IMR-90 (cell line): ENCODE measurements around the gene NFIA. TPM values are rescaled to one million over a fixed set of nuclear protein-coding genes. Genes with fewer than 3 reads are reported as not detected.

Source experiments
- ATAC-seq: fragments of 200-7000 bp; cut with Tn5 transposase; 2 replicates; pipeline ENCODE4 v1.9.1; 2020; ENCODE audit warnings: low read depth, mild to moderate bottlenecking, moderate library complexity
- BruUV-seq: library from RNA; stranded (reverse); fragments of 400-500 nt; replicated peaks from 2 replicates; lab custom pipeline; 2021; lab: Mats Ljungman, UMichigan
- CTCF ChIA-PET: fragments of 300-600 bp; formaldehyde crosslinking; extraction: SDS; loops from one replicate; lab custom pipeline; 2021; ENCODE audit warnings: antibody characterized with exemption; lab: Yijun Ruan, JAX
- POLR2A ChIA-PET: fragments of 300-600 bp; sonication (Branson Sonifier 250); formaldehyde crosslinking; loops from one replicate; lab custom pipeline; 2022; ENCODE audit warnings: antibody characterized with exemption; ENCODE audit not compliant: unreplicated experiment; lab: Charles Lee
- DNase-seq: peaks from one replicate; pipeline ENCODE4 v3.0.0; 2013
- H2AFZ ChIP-seq: replicated peaks from 2 replicates; pipeline ENCODE3; 2013; ENCODE audit warnings: low read length, mild to moderate bottlenecking; ENCODE audit not compliant: poor library complexity
- H2AK5ac ChIP-seq: 2 replicates; pipeline ENCODE4 v1.6.1; 2013; ENCODE audit warnings: low read depth, low read length, inconsistent platforms
- H2AK9ac ChIP-seq: replicated peaks from 2 replicates; pipeline ENCODE3; 2013; ENCODE audit warnings: mild to moderate bottlenecking, low read depth, low read length, moderate library complexity; ENCODE audit not compliant: poor library complexity
- H2BK120ac ChIP-seq: 2 replicates; pipeline ENCODE4 v1.6.1; 2013; ENCODE audit warnings: low read depth, low read length, inconsistent platforms
- H2BK15ac ChIP-seq: 3 replicates; pipeline ENCODE4 v1.6.1; 2013; ENCODE audit warnings: low read depth, low read length, inconsistent platforms
- H2BK20ac ChIP-seq: 2 replicates; pipeline ENCODE4 v1.6.1; 2013; ENCODE audit warnings: low read depth, mild to moderate bottlenecking, inconsistent platforms, low read length, moderate library complexity
- H2BK5ac ChIP-seq: 2 replicates; pipeline ENCODE4 v1.6.1; 2013; ENCODE audit warnings: mild to moderate bottlenecking, low read depth, low read length, inconsistent platforms; ENCODE audit not compliant: poor library complexity, severe bottlenecking
- H3K14ac ChIP-seq: replicated peaks from 2 replicates; pipeline ENCODE4 v1.6.1; 2013; ENCODE audit warnings: low read depth, low read length, inconsistent platforms
- H3K18ac ChIP-seq: 2 replicates; pipeline ENCODE4 v1.6.1; 2013; ENCODE audit warnings: low read depth, low read length, control low read depth
- H3K23ac ChIP-seq: 2 replicates; pipeline ENCODE4 v1.6.1; 2013; ENCODE audit warnings: low read depth, low read length, inconsistent platforms
- H3K27ac ChIP-seq: 2 replicates; pipeline ENCODE4 v1.5.1; 2013; ENCODE audit warnings: mild to moderate bottlenecking, control low read depth, low read length; ENCODE audit not compliant: insufficient read depth
- H3K27me3 ChIP-seq: 2 replicates; pipeline ENCODE4 v1.6.1; 2013; ENCODE audit warnings: low read length; ENCODE audit not compliant: control insufficient read depth, insufficient read depth
- H3K36me3 ChIP-seq: 2 replicates; pipeline ENCODE4 v1.6.1; 2013; ENCODE audit warnings: low read length, mixed read lengths; ENCODE audit not compliant: control insufficient read depth, insufficient read depth
- H3K4ac ChIP-seq: 2 replicates; pipeline ENCODE4 v1.6.1; 2013; ENCODE audit warnings: low read depth, low read length, inconsistent platforms
- H3K4me1 ChIP-seq: 2 replicates; pipeline ENCODE4 v1.6.1; 2013; ENCODE audit warnings: low read length, mixed read lengths; ENCODE audit not compliant: control insufficient read depth, insufficient read depth
- H3K4me2 ChIP-seq: 2 replicates; pipeline ENCODE4 v1.6.1; 2013; ENCODE audit warnings: low read depth, mild to moderate bottlenecking, control low read depth, low read length, moderate library complexity
- H3K4me3 ChIP-seq: 2 replicates; pipeline ENCODE4 v1.5.1; 2013; ENCODE audit warnings: low read depth, mild to moderate bottlenecking, control low read depth, low read length, moderate library complexity; ENCODE audit not compliant: insufficient read depth
- H3K56ac ChIP-seq: 2 replicates; pipeline ENCODE4 v1.6.1; 2013; ENCODE audit warnings: low read length, inconsistent platforms; ENCODE audit not compliant: insufficient read depth; ENCODE audit errors: extremely low read depth
- H3K79me1 ChIP-seq, 2 experiments: 2 replicates each; pipeline ENCODE4 v1.6.1; 2013; ENCODE audit warnings: low read length in 2 of 2, inconsistent platforms in 1 of 2, low read depth in 1 of 2
- H3K9ac ChIP-seq: 2 replicates; pipeline ENCODE4 v1.6.1; 2013; ENCODE audit warnings: low read depth, low read length, control low read depth
- H3K9me1 ChIP-seq: 2 replicates; pipeline ENCODE4 v1.6.1; 2013; ENCODE audit warnings: low read length, inconsistent platforms; ENCODE audit not compliant: insufficient read depth
- H3K9me3 ChIP-seq: 2 replicates; pipeline ENCODE4 v1.6.1; 2013; ENCODE audit warnings: low read length; ENCODE audit not compliant: control insufficient read depth, insufficient read depth
- H4K20me1 ChIP-seq: 2 replicates; pipeline ENCODE4 v1.6.1; 2013; ENCODE audit warnings: low read length, inconsistent platforms; ENCODE audit not compliant: insufficient read depth
- H4K5ac ChIP-seq: 2 replicates; pipeline ENCODE4 v1.6.1; 2013; ENCODE audit warnings: mild to moderate bottlenecking, low read depth, low read length, control low read depth
- H4K8ac ChIP-seq, 2 experiments: 2 replicates each; pipeline ENCODE4 v1.6.1; 2013; ENCODE audit warnings: low read depth in 2 of 2, low read length in 2 of 2, control low read depth in 1 of 2, inconsistent platforms in 1 of 2
- H4K91ac ChIP-seq: 2 replicates; pipeline ENCODE4 v1.6.1; 2013; ENCODE audit warnings: low read depth, low read length, inconsistent platforms; ENCODE audit not compliant: insufficient read depth
- BHLHE40 ChIP-seq: fragments of 150-350 bp; IDR thresholded peaks from 2 replicates; pipeline ENCODE4 v1.6.1; 2016; ENCODE audit warnings: mild to moderate bottlenecking, low read depth, low read length
- CHD1 ChIP-seq: IDR thresholded peaks from 2 replicates; pipeline ENCODE4 v1.6.1; 2012; ENCODE audit warnings: low read depth, low read length, improper control_type of control experiment
- CTCF ChIP-seq: conservative IDR thresholded peaks from 2 replicates; pipeline ENCODE4 v1.5.1; 2012; ENCODE audit warnings: mild to moderate bottlenecking, low read depth, low read length, improper control_type of control experiment
- ELK1 ChIP-seq: fragments of 150-350 bp; IDR thresholded peaks from 2 replicates; pipeline ENCODE4 v1.6.1; 2016; ENCODE audit warnings: low read depth, mild to moderate bottlenecking, low read length, moderate library complexity, borderline replicate concordance
- FOS ChIP-seq: fragments of 150-350 bp; IDR thresholded peaks from 2 replicates; pipeline ENCODE4 v1.6.1; 2016; ENCODE audit warnings: low read depth, low read length
- MAZ ChIP-seq: IDR thresholded peaks from 2 replicates; pipeline ENCODE4 v1.6.1; 2012; ENCODE audit warnings: low read depth, mild to moderate bottlenecking, low read length, improper control_type of control experiment, moderate library complexity, borderline replicate concordance
- MXI1 ChIP-seq: IDR thresholded peaks from 2 replicates; pipeline ENCODE4 v1.6.1; 2012; ENCODE audit warnings: low read depth, mild to moderate bottlenecking, low read length, moderate library complexity, borderline replicate concordance
- RAD21 ChIP-seq: IDR thresholded peaks from 2 replicates; pipeline ENCODE4 v1.6.1; 2012; ENCODE audit warnings: low read length, improper control_type of control experiment
- RFX5 ChIP-seq: IDR thresholded peaks from 2 replicates; pipeline ENCODE4 v1.8.0; 2012; ENCODE audit warnings: low read depth, mild to moderate bottlenecking, low read length, moderate library complexity
- SMC3 ChIP-seq: fragments of 150-350 bp; IDR thresholded peaks from 2 replicates; pipeline ENCODE4 v1.6.1; 2016; ENCODE audit warnings: low read depth, mild to moderate bottlenecking, antibody characterized with exemption, low read length, moderate library complexity
- USF2 ChIP-seq: fragments of 150-350 bp; IDR thresholded peaks from 2 replicates; pipeline ENCODE4 v1.6.1; 2017; ENCODE audit warnings: mild to moderate bottlenecking, antibody characterized with exemption, low read length, low read depth
- WGBS, 2 experiments: methylation state at CpG; one replicate each; pipeline versions ENCODE4 v1.1.5 to v1.1.7; 2013; ENCODE audit warnings: missing lambda C conversion rate in 2 of 2; ENCODE audit not compliant: insufficient read length in 1 of 2; ENCODE audit errors: extremely low coverage in 2 of 2; 5-methylcytosine and 5-hydroxymethylcytosine counted together
- dilution Hi-C: fragments of 300-500 bp; cut with HindIII; formaldehyde crosslinking; loops from one replicate; pipeline ENCODE4 v1.14.3; 2018; ENCODE audit warnings: low sequenced_read_pairs; ENCODE audit not compliant: unreplicated experiment
- in situ Hi-C: fragments of 300-500 bp; cut with MboI; formaldehyde crosslinking; loops from 3 replicates; pipeline ENCODE4 v1.14.3; 2019; ENCODE audit warnings: low sequenced_read_pairs, inconsistent platforms, mixed read lengths
- intact Hi-C: fragments of 100-400 bp; cut with micrococcal nuclease; formaldehyde crosslinking; loops from 2 replicates; pipeline ENCODE4 v1.10.0; 2022
- polyA plus RNA-seq, 3 experiments: library from polyadenylated mRNA; depleted of rRNA; stranded (reverse); fragments of >200 nt; gene quantifications; 2 replicates each; pipeline ENCODE4 v1.2.3, GENCODE V29; 2012; ENCODE audit warnings: low replicate concordance in 1 of 3
- total RNA-seq: library from RNA; depleted of rRNA; stranded (reverse); fragments of >200 nt; gene quantifications from 2 replicates; pipeline ENCODE4 v1.2.3, GENCODE V29; 2012

The NFIA gene
- total and polyA plus RNA-seq, 2 of the 4 experiments (the other 2 are of a cell fraction): 1.6 to 2.2 TPM

GRCh38 chr1:61215676-61216289, 133.4 kb downstream of the NFIA start:
- Histone ChIP-seq H3K9ac (no peak overlapping the region), H3K4ac (no peak overlapping the region), H2AFZ (no peak overlapping the region), H4K20me1 (no peaks in the 10 kb centered on the region), H2AK9ac (no peak overlapping the region), H3K4me3 (no peak overlapping the region), H4K8ac (no peak overlapping the region), H3K4me2 (no peak overlapping the region), H2AK5ac (no peak overlapping the region), H3K18ac (no peak overlapping the region), H3K23ac (no peak overlapping the region), H4K5ac (no peak overlapping the region), H2BK120ac (no peak overlapping the region), H4K91ac (no peak overlapping the region), H2BK15ac (no peak overlapping the region), H3K56ac (no peak overlapping the region), H3K27me3 (no peaks in the 10 kb centered on the region), H3K9me1 (no peaks in the 10 kb centered on the region), H2BK20ac (no peak overlapping the region), H3K9me3 (no peaks in the 10 kb centered on the region), H3K4me1 (no peaks in the 10 kb centered on the region), H3K36me3 (no peaks in the 10 kb centered on the region), H2BK5ac (no peak overlapping the region), H3K79me1 (no peaks in the 10 kb centered on the region), H3K27ac (no peak overlapping the region), H3K14ac (no peak overlapping the region)
- in situ Hi-C loops (no loop called here), intact Hi-C loops (no loop called here), dilution Hi-C loops (no loop called here)
- ChIA-PET CTCF (no interaction called here), POLR2A (no interaction called here)
- WGBS, 2 experiments: no CpG with 5 or more reads among the region's 6 CpGs
- no TSS peak for BruUV-seq
- DNase-seq (no peak), ATAC-seq (no peak)
- TF ChIP-seq MXI1 (no peak), BHLHE40 (no peak), RAD21 (no peak), MAZ (no peak), RFX5 (no peak), CHD1 (no peak), FOS (no peak), USF2 (no peak), SMC3 (no peak), ELK1 (no peak), CTCF (no peak)
